IMR-90 (cell line): ENCODE results near the gene ANG.

ENCODE experiments used
- BHLHE40 ChIP-seq: fragments of 150-350 bp; IDR thresholded peaks from 2 replicates; pipeline ENCODE4 v1.6.1; 2016; ENCODE audit warnings: mild to moderate bottlenecking, low read depth, low read length
- CEBPB ChIP-seq: IDR thresholded peaks from 2 replicates; pipeline ENCODE4 v1.6.1; 2012; ENCODE audit warnings: low read depth, low read length, improper control_type of control experiment
- CHD1 ChIP-seq: IDR thresholded peaks from 2 replicates; pipeline ENCODE4 v1.6.1; 2012; ENCODE audit warnings: low read depth, low read length, improper control_type of control experiment
- FOS ChIP-seq: fragments of 150-350 bp; IDR thresholded peaks from 2 replicates; pipeline ENCODE4 v1.6.1; 2016; ENCODE audit warnings: low read depth, low read length
- MAFK ChIP-seq: IDR thresholded peaks from 2 replicates; pipeline ENCODE4 v1.6.1; 2012; ENCODE audit warnings: low read depth, low read length, improper control_type of control experiment
- MAZ ChIP-seq: IDR thresholded peaks from 2 replicates; pipeline ENCODE4 v1.6.1; 2012; ENCODE audit warnings: low read depth, mild to moderate bottlenecking, low read length, improper control_type of control experiment, moderate library complexity, borderline replicate concordance
- MXI1 ChIP-seq: IDR thresholded peaks from 2 replicates; pipeline ENCODE4 v1.6.1; 2012; ENCODE audit warnings: low read depth, mild to moderate bottlenecking, low read length, moderate library complexity, borderline replicate concordance
- POLR2A ChIP-seq: IDR thresholded peaks from 2 replicates; pipeline ENCODE4 v1.6.1; 2012; ENCODE audit warnings: mild to moderate bottlenecking, low read depth, low read length
- RAD21 ChIP-seq: IDR thresholded peaks from 2 replicates; pipeline ENCODE4 v1.6.1; 2012; ENCODE audit warnings: low read length, improper control_type of control experiment
- RCOR1 ChIP-seq: IDR thresholded peaks from 2 replicates; pipeline ENCODE4 v1.6.1; 2012; ENCODE audit warnings: mild to moderate bottlenecking, low read length, improper control_type of control experiment; ENCODE audit not compliant: insufficient replicate concordance
- RFX5 ChIP-seq: IDR thresholded peaks from 2 replicates; pipeline ENCODE4 v1.8.0; 2012; ENCODE audit warnings: low read depth, mild to moderate bottlenecking, low read length, moderate library complexity
- SMC3 ChIP-seq: fragments of 150-350 bp; IDR thresholded peaks from 2 replicates; pipeline ENCODE4 v1.6.1; 2016; ENCODE audit warnings: low read depth, mild to moderate bottlenecking, antibody characterized with exemption, low read length, moderate library complexity
- TF ChIP-seq, protein P1 (sequence below): conservative IDR thresholded peaks from 2 replicates; pipeline ENCODE4 v1.5.1; 2012; ENCODE audit warnings: mild to moderate bottlenecking, low read depth, low read length, improper control_type of control experiment
- TF ChIP-seq, protein P2 (sequence below): fragments of 150-350 bp; IDR thresholded peaks from 2 replicates; pipeline ENCODE4 v1.6.1; 2016; ENCODE audit warnings: low read depth, mild to moderate bottlenecking, low read length, moderate library complexity, borderline replicate concordance

GRCh38 chr14:20712904-20713303 is 24.3 kb downstream of the ANG start:
- TF ChIP-seq, protein P1, sequence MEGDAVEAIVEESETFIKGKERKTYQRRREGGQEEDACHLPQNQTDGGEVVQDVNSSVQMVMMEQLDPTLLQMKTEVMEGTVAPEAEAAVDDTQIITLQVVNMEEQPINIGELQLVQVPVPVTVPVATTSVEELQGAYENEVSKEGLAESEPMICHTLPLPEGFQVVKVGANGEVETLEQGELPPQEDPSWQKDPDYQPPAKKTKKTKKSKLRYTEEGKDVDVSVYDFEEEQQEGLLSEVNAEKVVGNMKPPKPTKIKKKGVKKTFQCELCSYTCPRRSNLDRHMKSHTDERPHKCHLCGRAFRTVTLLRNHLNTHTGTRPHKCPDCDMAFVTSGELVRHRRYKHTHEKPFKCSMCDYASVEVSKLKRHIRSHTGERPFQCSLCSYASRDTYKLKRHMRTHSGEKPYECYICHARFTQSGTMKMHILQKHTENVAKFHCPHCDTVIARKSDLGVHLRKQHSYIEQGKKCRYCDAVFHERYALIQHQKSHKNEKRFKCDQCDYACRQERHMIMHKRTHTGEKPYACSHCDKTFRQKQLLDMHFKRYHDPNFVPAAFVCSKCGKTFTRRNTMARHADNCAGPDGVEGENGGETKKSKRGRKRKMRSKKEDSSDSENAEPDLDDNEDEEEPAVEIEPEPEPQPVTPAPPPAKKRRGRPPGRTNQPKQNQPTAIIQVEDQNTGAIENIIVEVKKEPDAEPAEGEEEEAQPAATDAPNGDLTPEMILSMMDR, result no peak
- TF ChIP-seq CHD1 (no peak), POLR2A (no peak), RFX5 (no peak), BHLHE40 (no peak), FOS (no peak), MAFK (no peak), RAD21 (no peak), SMC3 (no peak), RCOR1 (no peak), CEBPB (no peak), MXI1 (no peak), MAZ (no peak)
- TF ChIP-seq, protein P2, sequence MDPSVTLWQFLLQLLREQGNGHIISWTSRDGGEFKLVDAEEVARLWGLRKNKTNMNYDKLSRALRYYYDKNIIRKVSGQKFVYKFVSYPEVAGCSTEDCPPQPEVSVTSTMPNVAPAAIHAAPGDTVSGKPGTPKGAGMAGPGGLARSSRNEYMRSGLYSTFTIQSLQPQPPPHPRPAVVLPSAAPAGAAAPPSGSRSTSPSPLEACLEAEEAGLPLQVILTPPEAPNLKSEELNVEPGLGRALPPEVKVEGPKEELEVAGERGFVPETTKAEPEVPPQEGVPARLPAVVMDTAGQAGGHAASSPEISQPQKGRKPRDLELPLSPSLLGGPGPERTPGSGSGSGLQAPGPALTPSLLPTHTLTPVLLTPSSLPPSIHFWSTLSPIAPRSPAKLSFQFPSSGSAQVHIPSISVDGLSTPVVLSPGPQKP, result no peak
